Umbilical cord (tissue), 2 donors: Measurements from ENCODE around the gene INPPL1. TPM values are rescaled to one million over a fixed set of nuclear protein-coding genes. Genes with fewer than 3 reads are reported as not detected.

Source experiments
- DNase-seq: peaks from one replicate; pipeline ENCODE4 v3.0.0-alpha.2; 2015; ENCODE audit warnings: low spot score
- total RNA-seq: library from RNA; depleted of rRNA; stranded (reverse); fragments of >200 nt; gene quantifications from one replicate; pipeline ENCODE4 v1.2.3, GENCODE V29; 2014; ENCODE audit warnings: low replicate concordance; ENCODE audit not compliant: insufficient read depth

INPPL1 gene
- total RNA-seq, 1 donor from 2014 or later = 34.4 TPM

- DNase-seq = no peak
Observed at GRCh38 chr11:72232260-72233055, 7.9 kb downstream of the INPPL1 start.

DNA sequence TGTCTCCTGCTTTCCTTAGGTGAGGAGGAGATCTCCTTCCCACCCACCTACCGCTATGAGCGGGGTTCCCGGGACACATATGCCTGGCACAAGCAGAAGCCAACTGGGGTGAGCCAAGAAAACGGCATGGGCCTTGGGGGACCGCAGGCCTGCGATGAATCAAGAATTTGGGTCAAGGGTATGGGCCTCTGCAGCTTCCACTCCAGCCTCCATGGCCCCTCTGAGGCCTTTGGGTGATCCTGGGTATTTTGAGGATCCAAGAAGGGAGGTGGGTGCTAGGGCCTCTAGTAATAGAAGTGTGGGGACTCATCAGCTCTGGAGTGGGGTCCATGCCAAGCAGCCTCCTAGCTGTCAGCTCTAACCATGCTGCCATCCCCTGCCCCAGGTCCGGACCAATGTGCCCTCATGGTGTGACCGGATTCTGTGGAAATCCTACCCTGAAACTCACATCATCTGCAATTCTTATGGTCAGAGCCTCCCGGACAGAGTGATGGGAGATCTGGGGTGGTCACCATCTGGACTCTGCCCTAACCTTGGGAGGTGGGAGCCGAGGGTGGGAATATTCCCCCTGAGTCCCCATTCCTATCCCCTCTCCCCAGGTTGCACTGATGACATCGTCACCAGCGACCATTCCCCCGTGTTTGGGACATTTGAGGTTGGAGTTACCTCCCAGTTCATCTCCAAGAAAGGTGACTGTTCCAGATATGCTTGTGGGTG, 8.6 kb downstream of the INPPL1 start:
- DNase-seq = no peak

DNA sequence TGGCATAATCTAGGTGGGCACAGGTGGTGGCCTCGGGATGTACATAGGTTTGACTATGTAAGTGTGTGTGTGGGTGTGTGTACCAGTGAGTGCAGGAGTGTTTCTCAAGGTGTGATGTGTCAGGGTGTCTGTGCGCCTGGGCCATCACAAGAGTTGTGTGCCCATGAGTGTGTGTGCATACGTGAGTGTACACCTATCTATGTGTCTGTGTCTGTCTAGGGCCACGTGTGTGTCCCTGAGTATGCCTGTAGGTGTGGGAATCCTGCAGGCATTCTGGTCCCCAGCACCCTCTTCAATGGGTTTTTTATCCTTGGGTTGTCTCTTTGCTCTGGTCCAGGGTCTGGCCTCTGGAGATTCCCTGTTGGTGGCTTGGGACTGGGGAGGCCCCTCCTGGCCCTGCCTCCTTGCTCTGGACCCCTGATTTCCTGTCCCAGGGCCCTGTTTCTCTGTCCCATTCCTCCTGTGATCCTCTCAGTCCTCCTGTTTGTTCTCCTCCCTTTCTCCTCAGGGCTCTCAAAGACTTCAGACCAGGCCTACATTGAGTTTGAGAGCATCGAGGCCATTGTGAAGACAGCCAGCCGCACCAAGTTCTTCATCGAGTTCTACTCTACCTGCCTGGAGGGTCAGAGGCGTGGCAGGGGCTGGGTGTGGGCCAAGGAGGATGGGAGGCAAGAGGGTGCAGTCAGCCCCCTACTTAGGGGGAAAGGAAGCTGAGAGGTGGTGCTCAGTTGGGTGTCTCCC, 9.4 kb downstream of the INPPL1 start:
- no peak for DNase-seq

GRCh38 chr11:72234514-72234830, 9.9 kb downstream of the INPPL1 start:
- DNase-seq = no peak

- DNase-seq = no peak
Observed at GRCh38 chr11:72234920-72235319, 10.4 kb downstream of the INPPL1 start.

GRCh38 chr11:72235351-72236057, 10.9 kb downstream of the INPPL1 start:
- DNase-seq = no peak

GRCh38 chr11:72236083-72236697, 11.6 kb downstream of the INPPL1 start:
- no peak for DNase-seq

- no peak for DNase-seq
Observed at GRCh38 chr11:72236774-72237111, 12.2 kb downstream of the INPPL1 start.

DNA sequence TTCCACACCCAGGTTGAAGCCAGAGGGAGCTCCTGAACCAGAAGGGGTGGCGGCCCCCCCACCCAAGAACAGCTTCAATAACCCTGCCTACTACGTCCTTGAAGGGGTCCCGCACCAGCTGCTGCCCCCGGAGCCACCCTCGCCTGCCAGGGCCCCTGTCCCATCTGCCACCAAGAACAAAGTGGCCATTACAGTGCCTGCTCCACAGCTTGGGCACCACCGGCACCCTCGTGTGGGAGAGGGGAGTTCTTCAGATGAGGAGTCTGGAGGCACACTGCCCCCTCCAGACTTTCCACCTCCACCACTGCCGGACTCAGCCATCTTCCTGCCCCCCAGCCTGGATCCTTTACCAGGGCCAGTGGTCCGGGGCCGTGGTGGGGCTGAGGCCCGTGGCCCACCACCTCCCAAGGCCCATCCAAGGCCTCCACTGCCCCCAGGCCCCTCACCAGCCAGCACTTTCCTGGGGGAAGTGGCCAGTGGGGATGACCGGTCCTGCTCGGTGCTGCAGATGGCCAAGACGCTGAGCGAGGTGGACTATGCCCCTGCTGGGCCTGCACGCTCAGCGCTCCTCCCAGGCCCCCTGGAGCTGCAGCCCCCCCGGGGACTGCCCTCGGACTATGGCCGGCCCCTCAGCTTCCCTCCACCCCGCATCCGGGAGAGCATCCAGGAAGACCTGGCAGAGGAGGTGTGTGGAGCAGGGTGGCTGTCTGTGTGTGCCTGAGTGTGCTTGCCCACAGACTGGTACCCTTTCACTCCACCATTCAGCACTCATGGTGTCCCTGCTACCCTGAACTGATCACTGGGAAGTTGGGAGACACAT, 12.8 kb downstream of the INPPL1 start:
- DNase-seq = no peak

GRCh38 chr11:72238040-72238450, 13.5 kb downstream of the INPPL1 start:
- peak; percentile 53 for DNase-seq

DNA sequence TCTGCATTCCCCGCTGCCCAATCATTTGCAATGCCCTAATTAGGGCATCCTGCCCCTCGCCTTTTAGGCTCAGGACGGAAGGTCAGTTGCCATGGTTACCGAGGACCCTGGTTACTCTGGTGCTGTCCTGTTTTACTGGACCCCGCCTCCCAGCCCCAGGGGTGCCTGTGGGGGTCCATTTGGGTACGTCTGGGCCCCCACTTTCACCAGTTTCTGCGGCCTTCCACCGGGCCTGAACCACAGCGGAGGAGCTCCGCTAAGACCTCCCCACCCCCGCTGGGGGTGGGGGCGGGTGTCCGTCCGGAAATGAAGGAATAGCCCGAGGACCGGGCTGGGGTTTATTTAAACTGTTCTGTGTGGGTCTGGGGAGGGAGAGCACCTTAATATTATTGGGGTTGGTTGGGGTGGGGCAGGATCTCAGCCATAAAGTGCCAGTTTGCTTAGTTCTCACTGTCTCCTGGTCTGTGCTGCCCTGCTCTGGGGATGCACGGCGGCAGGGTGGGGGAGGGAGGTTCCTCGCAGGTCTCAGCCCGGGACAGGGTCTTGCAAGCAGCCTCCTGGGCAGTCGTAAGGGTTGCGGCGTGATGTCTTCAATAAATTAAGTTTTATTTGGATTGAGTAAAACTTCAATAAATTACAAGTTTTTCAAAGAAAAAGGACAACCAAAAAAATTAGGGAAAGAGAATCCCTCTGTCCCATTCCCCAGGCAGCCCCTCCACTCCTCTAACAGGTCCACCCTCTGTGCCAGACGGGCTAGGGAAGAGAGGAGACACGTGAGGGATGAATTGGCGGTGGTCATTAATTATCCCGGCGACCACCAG, 14.1 kb downstream of the INPPL1 start:
- no peak for DNase-seq

- DNase-seq = peak; percentile 75
Observed at GRCh38 chr11:72239313-72239848, 14.8 kb downstream of the INPPL1 start.

DNA sequence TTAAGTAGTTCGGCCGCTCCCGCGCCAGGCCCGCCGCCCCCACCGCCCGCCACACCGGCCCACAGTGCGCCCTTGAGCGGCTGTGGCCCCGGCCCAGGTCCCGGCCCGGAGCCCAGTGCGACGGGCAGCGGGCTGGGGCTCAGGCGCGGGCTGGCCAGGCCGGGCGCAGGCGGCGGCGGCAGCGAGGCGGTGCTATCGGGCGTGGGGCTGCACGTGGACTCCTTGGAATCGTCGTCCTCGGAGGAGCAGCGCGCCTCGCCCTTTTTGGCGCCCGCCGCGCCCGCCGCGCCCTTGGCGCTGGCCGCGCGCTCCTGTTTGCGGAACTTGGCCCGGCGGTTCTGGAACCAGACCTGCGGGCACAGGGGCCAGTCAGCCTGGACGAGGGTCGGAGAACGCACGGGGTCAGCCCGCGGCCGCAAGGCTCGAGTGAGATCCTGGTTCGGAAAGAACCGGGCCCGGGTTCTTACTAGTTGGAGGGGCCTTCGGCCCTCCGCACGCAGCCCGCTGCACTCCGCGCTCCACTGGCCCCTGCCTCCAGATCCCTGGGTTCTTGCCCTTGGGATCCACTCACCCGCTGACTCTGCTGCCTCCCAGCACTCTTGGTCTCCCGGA, 15.4 kb downstream of the INPPL1 start:
- DNase-seq = peak; percentile 41

GRCh38 chr11:72240461-72241290, 16.1 kb downstream of the INPPL1 start:
- no peak for DNase-seq

- DNase-seq = no peak
Observed at GRCh38 chr11:72241291-72241781, 16.8 kb downstream of the INPPL1 start.

DNA sequence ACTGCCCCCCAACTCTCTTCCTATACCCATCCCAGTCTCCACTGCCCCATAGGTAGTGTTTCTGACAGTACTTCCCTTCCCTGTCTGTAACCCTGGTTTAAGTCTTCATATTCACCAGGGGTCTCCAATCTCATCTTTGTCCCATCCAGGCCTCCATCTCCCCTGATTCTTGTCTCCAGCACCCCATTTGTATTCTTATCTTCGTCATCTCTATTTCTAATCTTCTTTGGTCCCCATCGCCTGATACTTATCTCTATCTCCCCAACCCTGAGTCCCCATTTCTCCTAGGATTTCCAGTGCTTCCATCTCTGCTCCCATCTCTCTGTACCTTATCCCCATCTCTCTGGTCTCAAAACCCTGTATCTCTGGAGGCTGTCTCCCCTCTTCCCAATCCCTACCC, 17.6 kb downstream of the INPPL1 start:
- DNase-seq = no peak

DNA sequence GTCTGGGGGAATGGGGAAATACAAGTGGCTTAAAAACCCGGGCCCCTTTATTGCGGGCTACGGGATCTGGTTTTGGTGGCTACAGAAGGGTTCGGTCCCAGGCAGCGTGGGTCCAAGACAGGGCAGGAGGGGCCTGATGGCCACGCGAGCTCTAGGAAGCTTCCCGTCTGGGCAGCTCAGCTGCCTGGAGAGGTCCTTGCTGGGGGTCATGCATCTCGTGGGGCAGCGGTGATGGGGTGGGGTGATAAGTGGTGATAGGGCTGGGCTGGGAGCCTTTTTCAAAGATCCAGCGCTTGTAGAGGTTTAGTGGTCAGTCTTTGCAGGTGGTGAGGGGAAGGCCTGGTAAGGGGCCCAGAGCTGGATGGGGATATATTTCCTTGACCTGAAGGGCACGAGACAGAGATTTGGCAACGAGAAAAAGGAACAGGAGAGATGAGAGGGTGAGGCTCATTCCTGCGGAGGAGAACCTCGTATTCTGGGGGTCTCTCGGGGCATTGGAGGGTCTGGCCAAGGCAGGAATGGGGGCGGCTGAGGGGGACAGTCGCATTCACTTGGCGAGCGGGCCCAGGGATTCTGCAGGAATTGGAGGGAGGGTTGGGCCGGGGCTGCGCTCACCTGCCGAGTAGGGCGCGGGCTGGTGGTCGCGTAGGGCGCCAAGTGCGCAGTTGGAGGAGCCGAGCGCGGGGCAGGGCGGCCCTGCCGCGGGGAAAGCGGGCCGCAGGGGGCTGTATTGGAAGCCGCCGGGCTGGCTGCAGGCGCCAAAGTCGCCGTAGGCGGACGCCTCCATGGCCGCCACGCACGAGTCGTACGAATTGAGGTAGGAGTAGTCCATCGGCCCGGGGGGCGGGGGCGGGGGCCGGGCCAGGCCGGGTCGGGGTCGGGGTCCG, 18.8 kb downstream of the INPPL1 start:
- no peak for DNase-seq
